ENCODE results near the gene KIF20B. TPM values are rescaled to one million over a fixed set of nuclear protein-coding genes. Genes with fewer than 3 reads are reported as not detected.
"Not testable (repeated sequence)": the region's sequence is repeated elsewhere in the genome, so short reads cannot be mapped to it uniquely, and the experiment has no call there.

The KIF20B gene
- total RNA-seq, 1 experiment from 2014 or later, result 50.2 TPM

- Histone ChIP-seq H3K4me2 (ENCODE audit: low read length) (no peak overlapping the region), H3K36me3 (ENCODE audit: control insufficient read depth in 1 of 2, insufficient read depth in 2 of 2, low read length in 2 of 2) (no peaks in the 10 kb centered on the region), H3K9me2 (ENCODE audit: insufficient read depth) (no peaks in the 10 kb centered on the region; the same call in 1 of the 2 replicates), H3K27me3 (ENCODE audit: insufficient read depth, low read length) (no peaks in the 10 kb centered on the region), H3K4me1 (ENCODE audit: control insufficient read depth in 1 of 2, insufficient read depth in 2 of 2, low read length in 2 of 2) (no peaks in the 10 kb centered on the region), H3K79me2 (ENCODE audit: insufficient read depth, low read length) (no peaks in the 10 kb centered on the region), H2AFZ (ENCODE audit: low read depth, low read length, poor library complexity, severe bottlenecking) (no peak overlapping the region), H3K4me3 (replicated peaks in 1 of 2; ENCODE audit: low read depth in 1 of 2, low read length in 2 of 2) (no peak overlapping the region), H3K27ac (ENCODE audit: low read depth, low read length) (no peak overlapping the region), H3K9ac (ENCODE audit: low read length) (no peak overlapping the region), H3K9me3 (ENCODE audit: control insufficient read depth in 1 of 2, insufficient read depth in 1 of 2, low read depth in 1 of 2, low read length in 2 of 2) (peaks cover 0 to 5% of the 10 kb centered on the region in 2 experiments; a peak in 1 of 4 replicates), H4K20me1 (ENCODE audit: insufficient read depth) (no peaks in the 10 kb centered on the region)
- CTCF ChIA-PET, result no interaction called here
- ATAC-seq (no peak), DNase-seq (ENCODE audit: low read depth, low spot score) (no peak)
- RAD21 ChIA-PET (ENCODE audit: low non-redundant PET in 1 of 2, low total read pairs in 2 of 2, uncharacterized antibody in 2 of 2, unreplicated experiment in 2 of 2), result no interaction called here
- no TSS peak for BruUV-seq (replicated peaks)
- POLR2A ChIA-PET, result no interaction called here
- intact Hi-C loops (cut with micrococcal nuclease), result no loop called here
- TF ChIP-seq EZH2phosphoT487 (IDR thresholded peaks at IDR 0.05; ENCODE audit: borderline replicate concordance), result no peak
- no peak for TF ChIP-seq EZH2 (IDR thresholded peaks at IDR 0.05)
- TF ChIP-seq SRF (IDR thresholded peaks at IDR 0.05; ENCODE audit: low read depth), result no peak
- no peak for TF ChIP-seq ATF3 (IDR thresholded peaks at IDR 0.05)
- TF ChIP-seq MAX (IDR thresholded peaks at IDR 0.05), result no peak
- no peak for TF ChIP-seq CEBPB (IDR thresholded peaks at IDR 0.05; ENCODE audit: low read depth)
- TF ChIP-seq TCF7L2 (IDR thresholded peaks at IDR 0.05; ENCODE audit: borderline replicate concordance, extremely low read depth, insufficient read depth, insufficient read length), result no peak
- no peak for TF ChIP-seq JUND (IDR thresholded peaks at IDR 0.05)
Observed at GRCh38 chr10:89814278-89814677, 112.9 kb downstream of the KIF20B start.

GRCh38 chr10:89815049-89815853, 113.9 kb downstream of the KIF20B start:
- CTCF ChIA-PET, result no interaction called here
- Histone ChIP-seq H3K4me2 (ENCODE audit: low read length) (no peak overlapping the region), H3K9me2 (ENCODE audit: insufficient read depth) (no peaks in the 10 kb centered on the region; the same call in 1 of the 2 replicates), H3K9ac (ENCODE audit: low read length) (no peak overlapping the region), H2AFZ (ENCODE audit: low read depth, low read length, poor library complexity, severe bottlenecking) (no peak overlapping the region), H4K20me1 (ENCODE audit: insufficient read depth) (no peaks in the 10 kb centered on the region), H3K79me2 (ENCODE audit: insufficient read depth, low read length) (no peaks in the 10 kb centered on the region), H3K36me3 (ENCODE audit: control insufficient read depth in 1 of 2, insufficient read depth in 2 of 2, low read length in 2 of 2) (no peaks in the 10 kb centered on the region), H3K27ac (ENCODE audit: low read depth, low read length) (no peak overlapping the region), H3K27me3 (ENCODE audit: insufficient read depth, low read length) (no peaks in the 10 kb centered on the region), H3K4me1 (ENCODE audit: control insufficient read depth in 1 of 2, insufficient read depth in 2 of 2, low read length in 2 of 2) (no peaks in the 10 kb centered on the region), H3K9me3 (ENCODE audit: control insufficient read depth in 1 of 2, insufficient read depth in 1 of 2, low read depth in 1 of 2, low read length in 2 of 2) (peaks cover 0 to 5% of the 10 kb centered on the region in 2 experiments; a peak in 1 of 4 replicates), H3K4me3 (replicated peaks in 1 of 2; ENCODE audit: low read depth in 1 of 2, low read length in 2 of 2) (no peak overlapping the region)
- POLR2A ChIA-PET, result no interaction called here
- RAD21 ChIA-PET (ENCODE audit: low non-redundant PET in 1 of 2, low total read pairs in 2 of 2, uncharacterized antibody in 2 of 2, unreplicated experiment in 2 of 2), result no interaction called here
- no peak for DNase-seq (ENCODE audit: low read depth, low spot score)
- TF ChIP-seq SIN3A (IDR thresholded peaks at IDR 0.05; ENCODE audit: low read depth) (no peak), ATF3 (IDR thresholded peaks at IDR 0.05) (no peak), RAD21 (IDR thresholded peaks at IDR 0.05; ENCODE audit: low read depth) (no peak), ZNF274 (IDR thresholded peaks at IDR 0.05; ENCODE audit: low read depth, low read length) (no peak), ELF1 (IDR thresholded peaks at IDR 0.05; ENCODE audit: borderline replicate concordance, low read depth) (no peak)
- no peak for ATAC-seq
- intact Hi-C loops (cut with micrococcal nuclease), result no loop called here
- no TSS peak for BruUV-seq (replicated peaks)

GRCh38 chr10:89819008-89819407, 117.6 kb downstream of the KIF20B start:
- H3K27ac ChIP-seq (ENCODE audit: low read depth, low read length); H3K36me3 ChIP-seq (ENCODE audit: control insufficient read depth in 1 of 2, insufficient read depth in 2 of 2, low read length in 2 of 2); intact Hi-C loops (cut with micrococcal nuclease); H4K20me1 ChIP-seq (ENCODE audit: insufficient read depth); ATAC-seq; H3K9me3 ChIP-seq (ENCODE audit: control insufficient read depth in 1 of 2, insufficient read depth in 1 of 2, low read depth in 1 of 2, low read length in 2 of 2); H3K9ac ChIP-seq (ENCODE audit: low read length); H3K4me2 ChIP-seq (ENCODE audit: low read length); H3K9me2 ChIP-seq (ENCODE audit: insufficient read depth); H2AFZ ChIP-seq (ENCODE audit: low read depth, low read length, poor library complexity, severe bottlenecking); BruUV-seq (replicated peaks); DNase-seq (ENCODE audit: low read depth, low spot score); POLR2A ChIA-PET; H3K79me2 ChIP-seq (ENCODE audit: insufficient read depth, low read length); RAD21 ChIA-PET (ENCODE audit: low non-redundant PET in 1 of 2, low total read pairs in 2 of 2, uncharacterized antibody in 2 of 2, unreplicated experiment in 2 of 2); H3K27me3 ChIP-seq (ENCODE audit: insufficient read depth, low read length); CTCF ChIA-PET; H3K4me1 ChIP-seq (ENCODE audit: control insufficient read depth in 1 of 2, insufficient read depth in 2 of 2, low read length in 2 of 2); H3K4me3 ChIP-seq (replicated peaks in 1 of 2; ENCODE audit: low read depth in 1 of 2, low read length in 2 of 2): not testable (repeated sequence)
